HG03103 (cell line): ENCODE results near the gene NMD3.
"Not testable (repeated sequence)": the region's sequence is repeated elsewhere in the genome, so short reads cannot be mapped to it uniquely, and the experiment has no call there.

Experiments
- ATAC-seq: cut with Tn5 transposase; IDR thresholded peaks from one replicate; pipeline ENCODE4 v1.9.1; 2021; ENCODE audit warnings: low read depth; ENCODE audit not compliant: unreplicated experiment

Gene NMD3

GRCh38 chr3:161274691-161275298 is 53.7 kb downstream of the NMD3 start:
- ATAC-seq: peak; percentile 75

- ATAC-seq: no peak
Observed at GRCh38 chr3:161275919-161276318, 54.8 kb downstream of the NMD3 start.

- not testable (repeated sequence) for ATAC-seq
Observed at GRCh38 chr3:161282387-161282786, 61.3 kb downstream of the NMD3 start.

GRCh38 chr3:161284989-161285388 is 63.9 kb downstream of the NMD3 start:
- no peak for ATAC-seq

- ATAC-seq: no peak
Observed at GRCh38 chr3:161289174-161289573, 68.1 kb downstream of the NMD3 start.

GRCh38 chr3:161291191-161291901 is 70.2 kb downstream of the NMD3 start:
- no peak for ATAC-seq

GRCh38 chr3:161293381-161293780 is 72.3 kb downstream of the NMD3 start:
- no peak for ATAC-seq

GRCh38 chr3:161295325-161295724 is 74.2 kb downstream of the NMD3 start:
- ATAC-seq: no peak

- ATAC-seq: no peak
Observed at GRCh38 chr3:161296814-161297213, 75.7 kb downstream of the NMD3 start.
